ENCODE measurements around the gene SUPT3H. TPM values are rescaled to one million over a fixed set of nuclear protein-coding genes. Genes with fewer than 3 reads are reported as not detected.
"Not testable (repeated sequence)": the region's sequence is repeated elsewhere in the genome, so short reads cannot be mapped to it uniquely, and the experiment has no call there.

SUPT3H gene
- total and polyA plus RNA-seq, 4 donors, result 2.3 to 9.4 (median 5.8) TPM

DNA sequence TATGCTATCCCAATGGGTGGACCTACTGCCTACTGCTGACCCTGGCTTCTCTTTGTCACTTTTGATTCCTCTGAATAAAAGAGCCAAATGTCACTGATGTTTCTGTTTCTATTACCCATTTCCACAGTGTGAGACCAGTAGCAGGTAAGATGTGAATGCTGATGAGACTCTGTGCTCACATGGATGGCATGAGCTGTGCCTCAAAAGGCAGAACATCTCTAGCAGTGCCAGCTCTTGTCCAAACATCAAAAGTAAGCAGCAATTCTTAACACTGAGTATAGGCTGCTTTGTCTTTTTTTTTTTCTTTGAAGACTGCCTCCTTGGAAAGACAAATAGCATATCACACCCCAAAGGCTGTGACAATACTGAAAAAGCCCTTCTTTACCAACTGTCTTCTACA lies 508.8 kb downstream of the SUPT3H start:
- no peaks in the 10 kb centered on the region for H3K9me3 ChIP-seq (ENCODE audit: control insufficient read depth, low read length)
- ATAC-seq (ENCODE audit: low FRiP score) (no peak), DNase-seq (no peak)
- H3K27ac ChIP-seq (ENCODE audit: low read depth in 1 of 2, low read length in 2 of 2), result no peak overlapping the region
- no peak overlapping the region for H3K4me3 ChIP-seq (ENCODE audit: low read length in 2 of 2)
- intact Hi-C loops (cut with DNase I), result no loop called here
- H3K27me3 ChIP-seq (ENCODE audit: control insufficient read depth in 1 of 2, insufficient read depth in 2 of 2, low read length in 1 of 2), result peaks cover 0 to 2% of the 10 kb centered on the region in 2 donors
- H3K36me3 ChIP-seq (ENCODE audit: control insufficient read depth in 1 of 2, insufficient read depth in 2 of 2, low read length in 1 of 2), result no peaks in the 10 kb centered on the region
- no peaks in the 10 kb centered on the region for H3K4me1 ChIP-seq (ENCODE audit: control insufficient read depth in 1 of 2, insufficient read depth in 2 of 2, low read length in 2 of 2)

DNA sequence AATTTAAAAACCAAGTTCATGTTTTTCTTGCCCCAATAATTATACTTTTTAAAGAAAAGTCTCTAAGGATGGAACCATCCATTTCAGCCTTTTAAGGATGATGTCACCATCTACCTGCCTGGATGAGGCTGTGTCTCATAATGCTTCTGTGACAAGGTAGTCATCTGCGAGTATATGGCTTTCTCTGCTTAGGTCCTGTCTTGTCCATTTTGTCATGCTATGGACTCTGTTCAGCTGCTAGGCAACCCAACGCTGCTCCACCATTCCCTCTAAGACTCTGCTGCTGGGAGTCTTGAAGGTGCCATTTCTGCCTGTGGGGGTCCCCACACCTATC lies 509.4 kb downstream of the SUPT3H start:
- intact Hi-C loops (cut with DNase I), result no loop called here

DNA sequence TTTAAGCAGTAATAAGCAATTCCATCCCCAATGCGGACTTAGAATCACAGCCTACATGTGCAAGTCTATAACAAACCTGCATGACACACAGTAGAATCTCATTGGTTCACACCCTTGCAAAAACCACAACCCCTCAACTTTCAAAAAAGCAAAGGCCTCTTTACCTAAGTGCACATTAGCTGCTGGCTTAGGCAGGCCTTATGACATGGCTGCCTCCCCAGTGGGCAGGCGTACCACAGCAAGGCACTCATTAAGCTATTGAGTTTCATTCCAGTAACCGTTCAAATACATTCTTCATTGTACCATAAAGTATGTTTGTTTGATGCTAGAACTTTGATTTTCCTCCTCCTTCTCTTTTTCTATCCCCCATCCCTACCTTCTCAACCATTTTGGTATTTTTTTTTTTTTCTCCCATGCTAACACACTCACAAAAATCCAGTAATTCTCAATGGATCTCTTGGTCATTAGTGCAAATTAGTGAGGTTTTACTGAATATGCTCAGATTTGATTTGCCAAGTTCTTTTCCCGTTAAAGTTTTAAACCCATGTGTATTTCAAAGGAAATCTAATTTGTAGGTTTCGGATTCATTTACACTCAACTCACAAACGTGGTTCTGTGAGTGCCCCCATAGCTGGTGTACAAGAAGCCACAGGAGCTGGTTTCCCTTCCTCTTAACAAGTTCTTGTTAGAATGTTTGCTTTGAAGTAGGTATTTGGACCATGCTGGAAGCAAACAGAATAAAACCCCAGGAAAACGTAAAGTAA lies 510.0 kb downstream of the SUPT3H start:
- DNase-seq (no peak), ATAC-seq (ENCODE audit: low FRiP score) (no peak)
- H3K36me3 ChIP-seq (ENCODE audit: control insufficient read depth in 1 of 2, insufficient read depth in 2 of 2, low read length in 1 of 2), result no peaks in the 10 kb centered on the region
- WGBS, 2 donors, result 89 to 91% methylated on average over 7 of the region's 7 CpGs
- no peaks in the 10 kb centered on the region for H3K9me3 ChIP-seq (ENCODE audit: control insufficient read depth, low read length)
- H3K4me3 ChIP-seq (ENCODE audit: low read length in 2 of 2), result no peak overlapping the region
- H3K27ac ChIP-seq (ENCODE audit: low read depth in 1 of 2, low read length in 2 of 2), result no peak overlapping the region
- intact Hi-C loops (cut with DNase I), result no loop called here
- H3K27me3 ChIP-seq (ENCODE audit: control insufficient read depth in 1 of 2, insufficient read depth in 2 of 2, low read length in 1 of 2), result peaks cover 0 to 2% of the 10 kb centered on the region in 2 donors
- no peaks in the 10 kb centered on the region for H3K4me1 ChIP-seq (ENCODE audit: control insufficient read depth in 1 of 2, insufficient read depth in 2 of 2, low read length in 2 of 2)

More for the DNA sequence above, 509.4 kb downstream of the SUPT3H start:
- Histone ChIP-seq H3K27me3 (ENCODE audit: control insufficient read depth in 1 of 2, insufficient read depth in 2 of 2, low read length in 1 of 2) (peaks cover 0 to 2% of the 10 kb centered on the region in 2 donors), H3K27ac (ENCODE audit: low read depth in 1 of 2, low read length in 2 of 2) (no peak overlapping the region), H3K9me3 (ENCODE audit: control insufficient read depth, low read length) (no peaks in the 10 kb centered on the region), H3K4me3 (ENCODE audit: low read length in 2 of 2) (no peak overlapping the region), H3K36me3 (ENCODE audit: control insufficient read depth in 1 of 2, insufficient read depth in 2 of 2, low read length in 1 of 2) (no peaks in the 10 kb centered on the region), H3K4me1 (ENCODE audit: control insufficient read depth in 1 of 2, insufficient read depth in 2 of 2, low read length in 2 of 2) (no peaks in the 10 kb centered on the region)
- DNase-seq (no peak), ATAC-seq (ENCODE audit: low FRiP score) (no peak)
- 84 to 93% methylated on average over 2 of the region's 2 CpGs for WGBS, 2 donors

DNA sequence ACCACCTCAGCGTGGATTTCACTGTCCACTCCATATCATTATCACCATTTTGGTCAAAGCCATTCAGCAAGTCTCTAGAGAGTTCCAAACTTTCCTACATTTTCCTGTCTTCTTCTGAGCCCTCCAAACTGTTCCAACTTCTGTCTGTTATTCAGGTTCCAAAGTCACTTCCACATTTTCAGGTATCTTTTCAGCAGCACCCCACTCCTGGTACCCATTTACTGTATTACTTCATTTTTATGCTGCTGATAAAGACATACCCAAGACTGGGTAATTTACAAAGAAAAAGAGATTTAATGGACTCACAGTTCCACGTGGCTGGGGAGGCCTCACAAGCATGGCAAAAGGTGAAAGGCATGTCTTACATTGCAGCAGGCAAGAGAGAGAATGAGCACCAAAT lies 512.5 kb downstream of the SUPT3H start:
- H3K36me3 ChIP-seq (ENCODE audit: control insufficient read depth in 1 of 2, insufficient read depth in 2 of 2, low read length in 1 of 2); H3K9me3 ChIP-seq (ENCODE audit: control insufficient read depth, low read length); H3K4me1 ChIP-seq (ENCODE audit: control insufficient read depth in 1 of 2, insufficient read depth in 2 of 2, low read length in 2 of 2); H3K27ac ChIP-seq (ENCODE audit: low read depth in 1 of 2, low read length in 2 of 2); DNase-seq; intact Hi-C loops (cut with DNase I); H3K4me3 ChIP-seq (ENCODE audit: low read length in 2 of 2); ATAC-seq (ENCODE audit: low FRiP score); H3K27me3 ChIP-seq (ENCODE audit: control insufficient read depth in 1 of 2, insufficient read depth in 2 of 2, low read length in 1 of 2): not testable (repeated sequence)
- 89 to 94% methylated on average over 2 of the region's 2 CpGs for WGBS, 2 donors

DNA sequence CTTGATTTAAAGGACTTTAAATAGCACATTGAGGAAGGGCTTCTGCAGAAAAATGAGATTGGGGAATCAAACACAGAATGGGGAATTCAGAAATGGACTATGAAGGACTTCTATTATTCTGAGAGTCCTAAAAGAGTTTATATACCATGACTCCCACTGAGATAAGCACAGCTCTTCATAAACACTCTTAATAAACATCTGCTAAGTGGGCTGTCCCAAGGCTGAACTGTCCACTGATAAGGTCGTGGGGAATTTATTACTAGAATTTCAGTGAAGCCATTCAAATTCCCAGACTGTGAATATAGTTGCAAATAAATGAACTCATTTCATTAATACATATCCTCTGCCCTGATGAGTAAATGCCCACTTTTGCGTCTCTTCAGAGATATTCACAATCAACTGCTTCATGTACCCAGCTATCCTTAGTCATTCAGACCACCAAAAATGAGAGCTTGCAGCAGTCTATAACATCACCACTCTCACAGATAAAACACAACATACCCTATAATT lies 517.8 kb downstream of the SUPT3H start:
- ATAC-seq (ENCODE audit: low FRiP score) (no peak), DNase-seq (no peak)
- 66 to 76% methylated on average over 2 of the region's 2 CpGs for WGBS, 2 donors
- intact Hi-C loops (cut with DNase I), result no loop called here
- H3K36me3 ChIP-seq (ENCODE audit: control insufficient read depth in 1 of 2, insufficient read depth in 2 of 2, low read length in 1 of 2), result no peaks in the 10 kb centered on the region
- H3K27me3 ChIP-seq (ENCODE audit: control insufficient read depth in 1 of 2, insufficient read depth in 2 of 2, low read length in 1 of 2), result no peaks in the 10 kb centered on the region
- H3K4me3 ChIP-seq (ENCODE audit: low read length in 2 of 2), result no peak overlapping the region
- no peaks in the 10 kb centered on the region for H3K4me1 ChIP-seq (ENCODE audit: control insufficient read depth in 1 of 2, insufficient read depth in 2 of 2, low read length in 2 of 2)
- no peaks in the 10 kb centered on the region for H3K9me3 ChIP-seq (ENCODE audit: control insufficient read depth, low read length)
- no peak overlapping the region for H3K27ac ChIP-seq (ENCODE audit: low read depth in 1 of 2, low read length in 2 of 2)

DNA sequence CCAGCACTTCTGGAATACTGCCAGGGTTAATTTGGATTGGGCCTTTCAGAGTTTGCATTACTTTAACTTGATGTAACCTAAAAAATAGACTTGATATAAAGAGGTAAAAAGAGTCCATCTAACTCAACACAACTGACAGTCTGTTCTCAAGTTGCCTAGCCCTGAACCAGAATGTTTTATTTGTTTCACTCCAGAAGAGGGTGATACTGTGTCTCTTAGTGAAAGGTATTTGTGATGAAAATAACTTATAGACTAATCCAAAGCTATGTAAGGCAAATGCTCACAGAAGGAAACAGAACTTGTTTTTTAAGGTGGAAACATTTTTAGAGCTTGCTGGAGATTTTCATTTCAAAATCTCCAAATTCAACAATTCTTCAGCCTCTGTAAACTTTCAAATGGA lies 518.7 kb downstream of the SUPT3H start:
- no peak for ATAC-seq (ENCODE audit: low FRiP score)
- intact Hi-C loops (cut with DNase I), result no loop called here
- DNase-seq, result no peak

DNA sequence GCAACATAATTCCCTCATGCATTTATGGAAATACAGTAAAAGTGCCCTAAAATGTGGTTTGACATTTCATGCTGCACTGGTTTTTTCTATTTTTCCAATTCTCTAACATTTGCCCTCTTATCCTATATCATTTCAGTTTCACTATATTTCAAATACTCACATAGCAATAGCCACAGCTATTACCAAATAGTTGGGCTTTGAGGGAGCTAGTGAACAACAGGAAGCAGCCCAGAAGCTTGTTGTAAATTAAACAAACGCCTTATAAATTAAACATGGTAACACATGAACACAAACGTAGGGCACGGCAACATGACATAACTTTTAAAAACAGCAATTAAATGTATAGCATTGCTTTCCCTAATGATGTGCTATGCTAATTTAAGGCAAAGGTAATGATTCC lies 521.3 kb downstream of the SUPT3H start:
- Histone ChIP-seq H3K36me3 (ENCODE audit: control insufficient read depth in 1 of 2, insufficient read depth in 2 of 2, low read length in 1 of 2) (no peaks in the 10 kb centered on the region), H3K27me3 (ENCODE audit: control insufficient read depth in 1 of 2, insufficient read depth in 2 of 2, low read length in 1 of 2) (no peaks in the 10 kb centered on the region), H3K4me3 (ENCODE audit: low read length in 2 of 2) (no peak overlapping the region), H3K9me3 (ENCODE audit: control insufficient read depth, low read length) (no peaks in the 10 kb centered on the region), H3K4me1 (ENCODE audit: control insufficient read depth in 1 of 2, insufficient read depth in 2 of 2, low read length in 2 of 2) (no peaks in the 10 kb centered on the region), H3K27ac (ENCODE audit: low read depth in 1 of 2, low read length in 2 of 2) (no peak overlapping the region)
- ATAC-seq (ENCODE audit: low FRiP score) (no peak), DNase-seq (no peak)
- intact Hi-C loops (cut with DNase I), result no loop called here
- 75 to 80% methylated on average over 3 of the region's 3 CpGs for WGBS, 2 donors

More for the DNA sequence above, 518.7 kb downstream of the SUPT3H start:
- Histone ChIP-seq H3K27me3 (ENCODE audit: control insufficient read depth in 1 of 2, insufficient read depth in 2 of 2, low read length in 1 of 2) (no peaks in the 10 kb centered on the region), H3K4me3 (ENCODE audit: low read length in 2 of 2) (no peak overlapping the region), H3K4me1 (ENCODE audit: control insufficient read depth in 1 of 2, insufficient read depth in 2 of 2, low read length in 2 of 2) (no peaks in the 10 kb centered on the region), H3K9me3 (ENCODE audit: control insufficient read depth, low read length) (no peaks in the 10 kb centered on the region), H3K27ac (ENCODE audit: low read depth in 1 of 2, low read length in 2 of 2) (no peak overlapping the region), H3K36me3 (ENCODE audit: control insufficient read depth in 1 of 2, insufficient read depth in 2 of 2, low read length in 1 of 2) (no peaks in the 10 kb centered on the region)

DNA sequence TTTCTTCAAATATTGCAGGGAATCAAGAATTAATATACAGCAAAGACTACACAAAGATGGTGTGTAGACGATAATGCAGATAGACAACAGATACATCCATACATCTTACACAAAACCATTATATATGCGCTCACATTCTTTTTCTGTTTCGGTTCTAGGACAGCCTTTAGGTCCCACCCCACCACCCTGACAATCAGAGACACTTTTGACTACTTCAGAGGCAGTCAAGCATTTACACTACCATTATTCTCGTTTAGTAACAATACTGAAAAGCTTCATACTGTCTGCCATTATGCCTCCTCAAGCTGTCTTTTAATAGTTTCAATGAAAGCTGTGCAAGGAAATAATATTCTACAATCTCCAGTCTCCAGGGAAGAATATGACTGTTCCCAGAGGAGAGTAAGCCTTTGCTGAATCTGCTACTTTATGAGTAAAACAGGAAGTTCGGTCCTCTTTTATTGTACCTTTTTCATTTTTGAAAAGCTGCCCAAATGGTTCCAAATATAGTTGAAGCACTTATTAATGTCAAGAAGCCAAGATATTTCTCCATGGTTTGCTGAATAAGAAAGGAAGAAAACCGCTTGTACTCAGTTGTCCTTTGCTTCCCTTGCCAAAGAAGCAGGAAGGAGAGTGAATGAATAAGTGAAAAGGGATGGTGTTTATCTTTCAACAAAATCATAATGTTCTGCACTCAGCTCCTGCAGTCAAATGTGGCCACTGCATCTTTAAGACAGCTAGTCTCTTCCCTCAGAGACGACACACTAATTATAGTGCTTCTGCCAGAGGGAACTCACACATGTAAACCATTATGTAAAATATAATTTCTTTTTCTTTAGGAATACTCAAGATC lies 521.9 kb downstream of the SUPT3H start:
- intact Hi-C loops (cut with DNase I), result no loop called here
- no peak for ATAC-seq (ENCODE audit: low FRiP score)
- Histone ChIP-seq H3K4me3 (ENCODE audit: low read length in 2 of 2) (no peak overlapping the region), H3K4me1 (ENCODE audit: control insufficient read depth in 1 of 2, insufficient read depth in 2 of 2, low read length in 2 of 2) (no peaks in the 10 kb centered on the region), H3K9me3 (ENCODE audit: control insufficient read depth, low read length) (no peaks in the 10 kb centered on the region), H3K36me3 (ENCODE audit: control insufficient read depth in 1 of 2, insufficient read depth in 2 of 2, low read length in 1 of 2) (no peaks in the 10 kb centered on the region), H3K27me3 (ENCODE audit: control insufficient read depth in 1 of 2, insufficient read depth in 2 of 2, low read length in 1 of 2) (no peaks in the 10 kb centered on the region), H3K27ac (ENCODE audit: low read depth in 1 of 2, low read length in 2 of 2) (no peak overlapping the region)
- no peak for DNase-seq
- WGBS, 2 donors, result 34 to 38% methylated on average over 7 of the region's 7 CpGs
